Measurements from ENCODE around the gene PELI2.

DNA sequence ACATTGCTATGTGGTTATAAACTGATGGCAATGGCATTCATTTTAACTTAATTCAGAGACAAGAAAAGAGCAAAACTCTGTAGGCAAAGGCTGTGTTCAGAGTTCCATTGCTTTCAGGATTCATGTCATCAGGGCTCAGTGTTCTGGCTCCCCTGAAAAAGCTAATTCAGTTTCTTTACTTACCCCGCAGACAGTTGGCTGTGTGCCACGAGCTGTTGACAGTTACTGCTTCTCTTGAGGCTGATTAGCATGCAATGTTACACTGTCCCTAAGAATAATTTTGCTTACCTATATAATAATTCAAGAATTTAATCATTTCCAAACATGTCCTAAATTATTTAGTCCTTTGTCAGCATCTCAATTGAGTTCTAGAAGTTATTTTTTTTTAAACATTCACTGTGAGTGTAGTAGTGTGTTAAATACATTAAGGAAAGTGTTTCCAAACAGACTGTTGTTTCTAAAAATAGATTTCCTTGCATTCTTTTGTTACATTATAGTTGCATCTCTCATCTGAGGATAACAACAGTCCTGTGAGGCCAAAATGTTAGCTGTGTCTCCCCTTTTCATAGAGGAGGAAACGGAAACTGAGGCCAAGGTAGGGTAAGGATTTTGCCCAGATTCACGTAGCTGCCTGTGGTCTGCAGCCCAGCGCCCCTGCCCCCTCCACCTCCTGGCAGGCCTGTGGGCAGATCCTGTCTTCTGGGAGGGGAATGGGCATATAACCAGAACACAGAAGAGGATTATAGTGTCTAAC, 98.6 kb downstream of the PELI2 start:
- TF ChIP-seq GATA3 (IDR thresholded peaks at IDR 0.05; ENCODE audit: low read depth, low read length): no peak
- no peak for TF ChIP-seq GATA2 (IDR thresholded peaks at IDR 0.05; ENCODE audit: low read depth, low read length)

Measured in SH-SY5Y (cell line).